Stimulated activated CD4-positive, alpha-beta T cell treated with anti-CD3 and anti-CD28 coated beads, TNF-alpha, amount 100 ng/mL, for 4 hours (primary cell): ENCODE data around the gene SMARCD3.

Source experiments
- DNase-seq, 3 experiments: peaks; one replicate each; pipeline ENCODE4 v3.0.0-alpha.2; 2020; ENCODE audit warnings: low read depth in 3 of 3

The SMARCD3 gene

DNA sequence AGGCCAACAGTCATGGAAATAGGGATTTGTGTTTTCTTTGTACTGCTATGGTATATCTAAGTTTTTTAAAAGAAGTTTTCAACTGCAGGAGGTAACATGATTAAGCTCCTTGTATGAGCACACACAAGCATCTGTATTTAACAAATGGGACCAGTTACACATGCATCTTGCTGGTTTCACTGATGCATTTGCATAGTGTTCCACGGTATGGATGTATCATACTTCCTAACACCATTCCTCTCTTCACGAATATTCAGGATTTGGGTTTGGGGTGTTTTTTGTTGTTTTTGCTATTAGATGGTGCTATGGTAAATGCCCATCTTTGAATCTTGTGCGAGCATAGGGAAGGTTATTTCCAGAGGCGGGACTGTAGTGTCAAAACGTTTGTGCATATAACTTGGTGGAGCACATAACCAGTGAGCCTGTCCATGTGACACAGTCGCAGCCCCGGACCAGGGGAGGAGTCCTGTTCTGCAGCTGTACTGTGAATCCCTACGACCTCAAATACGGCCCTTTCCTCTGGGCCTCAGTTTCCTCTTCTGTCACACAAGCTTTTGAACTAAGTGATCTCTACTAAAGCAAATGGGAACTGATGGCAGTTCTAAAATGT lies 40.1 kb downstream of the SMARCD3 start:
- DNase-seq: no peak

DNA sequence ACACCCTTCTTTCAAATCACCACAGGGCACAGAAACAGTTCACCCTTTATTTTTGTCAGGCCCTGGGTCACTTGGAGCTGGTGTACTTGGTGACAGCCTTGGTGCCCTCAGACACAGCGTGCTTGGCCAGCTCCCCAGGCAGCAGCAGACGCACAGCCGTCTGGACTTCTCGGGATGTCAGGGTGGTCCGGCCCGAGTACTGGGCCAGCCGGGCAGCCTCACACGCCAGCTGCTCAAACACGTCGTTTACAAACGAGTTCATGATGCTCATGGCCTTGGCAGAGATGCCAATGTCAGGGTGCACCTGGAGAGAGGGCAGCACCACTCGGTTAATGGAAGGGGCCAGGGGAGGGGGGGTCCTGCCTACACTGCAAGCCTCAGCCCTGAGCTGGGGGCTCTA lies 40.7 kb downstream of the SMARCD3 start:
- no peak for DNase-seq

DNA sequence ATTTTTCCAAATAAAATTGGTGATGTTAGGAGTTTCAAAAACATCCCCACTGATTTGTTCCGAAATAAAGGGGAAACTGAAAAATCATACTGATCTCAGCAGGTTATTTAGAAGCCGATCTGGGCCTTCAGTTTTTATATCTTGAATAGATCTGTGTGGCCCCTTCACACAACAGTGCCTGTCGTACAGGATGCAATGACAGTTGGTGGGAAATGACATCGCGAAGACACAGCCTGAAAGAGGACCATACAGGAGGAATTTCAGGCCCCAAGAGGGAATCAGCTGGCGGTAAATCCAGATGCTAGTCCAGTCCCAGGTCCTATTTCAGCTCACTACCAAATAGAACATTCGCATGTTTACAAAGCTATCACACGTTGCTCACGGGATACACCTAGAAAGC lies 41.2 kb downstream of the SMARCD3 start:
- DNase-seq: no peak

DNA sequence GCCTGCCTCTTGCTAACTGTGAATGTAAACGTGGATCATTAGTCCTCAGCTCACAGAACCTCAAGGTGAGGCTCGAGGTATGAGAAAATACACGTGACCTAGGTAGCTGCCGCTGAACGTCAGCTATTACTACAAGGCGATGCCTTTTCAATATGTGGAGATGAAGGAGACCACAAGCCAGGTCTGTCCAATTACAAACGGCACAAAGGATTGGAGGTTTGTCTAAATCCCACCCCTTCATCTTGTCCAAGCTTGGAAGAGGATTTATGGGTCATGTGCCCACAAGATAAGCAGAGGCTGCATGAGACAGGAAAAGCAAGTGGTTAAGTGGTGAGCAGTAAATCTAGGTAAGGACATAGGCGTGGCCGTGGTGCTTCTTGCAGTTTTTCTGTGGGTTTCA lies 41.6 kb downstream of the SMARCD3 start:
- DNase-seq: no peak

DNA sequence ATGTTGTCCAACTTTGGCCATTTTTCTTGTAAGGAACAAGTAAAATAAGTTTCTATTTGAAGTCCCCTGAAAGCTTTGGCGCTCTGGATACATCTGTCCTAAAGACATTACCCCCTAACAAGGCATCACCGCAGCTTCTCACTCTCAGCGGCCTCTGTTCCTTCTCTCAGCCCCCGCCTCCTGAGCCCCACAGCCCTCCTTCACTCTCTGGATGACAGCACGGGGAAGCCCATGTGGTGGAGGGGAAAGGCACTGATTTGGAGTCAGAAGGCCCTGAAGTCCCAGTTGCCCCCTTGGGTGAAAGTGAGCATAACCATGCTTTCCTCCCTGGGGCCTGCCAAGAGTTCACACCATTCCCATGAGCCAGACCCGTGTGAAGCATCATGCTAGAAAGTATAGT lies 42.8 kb downstream of the SMARCD3 start:
- DNase-seq: no peak

DNA sequence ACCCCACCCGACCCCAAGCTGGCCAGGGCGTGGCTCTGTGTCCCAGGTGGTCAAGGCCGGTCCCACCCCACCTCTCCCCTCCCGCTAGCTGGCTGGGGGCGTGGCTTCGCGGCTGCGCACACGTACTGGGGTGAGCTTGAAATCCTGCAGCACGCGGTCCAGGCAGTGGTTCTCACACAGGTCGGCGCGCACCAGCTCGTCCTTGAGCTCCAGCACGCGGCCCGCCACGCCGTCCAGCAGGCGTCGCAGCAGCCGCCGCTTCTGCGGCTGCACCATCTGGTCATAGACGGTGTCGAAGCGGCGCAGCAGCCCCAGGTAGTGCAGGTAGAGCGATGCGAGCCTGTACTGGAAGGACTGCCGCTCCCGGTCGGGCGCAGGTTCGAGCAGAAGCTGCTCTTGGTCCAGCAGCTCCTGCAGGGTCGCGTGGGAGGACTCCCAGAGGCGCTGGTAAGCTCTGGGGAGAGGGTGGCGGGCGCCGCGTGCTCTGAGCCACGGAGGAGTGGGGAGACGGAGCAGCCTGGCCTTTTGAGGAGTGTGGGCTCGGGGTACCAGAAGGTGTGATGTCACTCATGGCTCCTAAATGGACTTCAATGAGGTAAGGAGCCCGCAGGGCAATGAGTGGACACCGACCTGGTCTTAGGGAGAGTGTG lies 44.0 kb downstream of the SMARCD3 start:
- no peak for DNase-seq

DNA sequence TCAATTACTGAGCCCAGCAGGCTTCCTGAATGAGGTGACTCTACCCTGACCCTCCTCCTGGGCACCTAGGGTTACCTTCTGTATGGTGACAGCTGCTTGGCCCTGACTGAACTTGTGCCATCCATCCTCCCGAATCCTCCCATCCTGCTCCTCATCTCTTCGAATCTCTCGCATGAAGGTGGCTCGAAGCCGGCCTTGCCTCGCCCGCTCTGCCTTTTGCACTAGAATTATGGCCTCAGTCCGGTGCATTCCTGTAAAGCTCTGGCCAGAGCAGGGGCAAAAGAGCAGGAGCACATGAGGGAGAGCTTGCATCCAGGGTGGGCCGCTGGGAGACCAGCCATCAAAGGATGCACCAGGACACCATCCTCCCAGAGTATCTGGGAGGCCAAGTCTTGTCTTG lies 45.7 kb downstream of the SMARCD3 start:
- DNase-seq: no peak

DNA sequence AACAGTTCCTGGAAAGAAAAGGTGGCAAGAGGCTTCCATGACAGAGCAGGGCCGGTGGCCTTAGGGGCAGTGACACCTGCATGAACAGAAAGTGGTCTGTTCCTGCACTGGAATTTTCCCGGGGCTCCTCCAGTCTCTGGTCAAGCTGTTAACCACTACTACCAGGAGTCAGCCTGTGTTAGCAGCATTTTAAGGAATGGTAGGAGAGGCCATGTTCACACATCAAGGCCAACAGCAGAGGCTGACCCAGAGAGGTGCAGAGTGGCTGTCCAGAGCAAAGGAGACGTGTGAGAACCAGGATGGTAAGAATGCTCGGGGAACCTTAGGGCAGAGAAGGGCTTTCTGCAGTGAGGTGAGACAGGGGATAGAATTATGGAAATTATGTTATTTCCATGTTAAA lies 46.7 kb downstream of the SMARCD3 start:
- no peak for DNase-seq

DNA sequence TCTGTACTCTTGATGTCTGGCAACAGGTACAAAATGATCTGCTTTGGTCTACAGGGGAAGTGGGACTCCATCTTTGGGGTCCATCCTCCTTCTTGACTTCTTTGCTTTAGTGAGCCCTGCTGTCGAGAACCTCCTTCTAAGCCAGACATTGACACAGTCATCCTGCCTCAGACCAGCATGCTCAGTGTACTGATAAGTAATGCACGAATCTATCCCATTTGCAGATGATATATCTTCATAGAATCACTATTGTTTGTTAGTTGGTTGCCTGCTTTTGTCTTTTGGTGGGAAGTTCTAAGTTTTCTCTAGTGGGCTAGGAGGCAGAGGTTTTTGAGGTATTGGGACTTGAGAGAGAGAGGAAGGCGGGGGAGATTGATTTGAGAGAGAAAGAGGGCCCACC lies 47.1 kb downstream of the SMARCD3 start:
- DNase-seq: no peak

DNA sequence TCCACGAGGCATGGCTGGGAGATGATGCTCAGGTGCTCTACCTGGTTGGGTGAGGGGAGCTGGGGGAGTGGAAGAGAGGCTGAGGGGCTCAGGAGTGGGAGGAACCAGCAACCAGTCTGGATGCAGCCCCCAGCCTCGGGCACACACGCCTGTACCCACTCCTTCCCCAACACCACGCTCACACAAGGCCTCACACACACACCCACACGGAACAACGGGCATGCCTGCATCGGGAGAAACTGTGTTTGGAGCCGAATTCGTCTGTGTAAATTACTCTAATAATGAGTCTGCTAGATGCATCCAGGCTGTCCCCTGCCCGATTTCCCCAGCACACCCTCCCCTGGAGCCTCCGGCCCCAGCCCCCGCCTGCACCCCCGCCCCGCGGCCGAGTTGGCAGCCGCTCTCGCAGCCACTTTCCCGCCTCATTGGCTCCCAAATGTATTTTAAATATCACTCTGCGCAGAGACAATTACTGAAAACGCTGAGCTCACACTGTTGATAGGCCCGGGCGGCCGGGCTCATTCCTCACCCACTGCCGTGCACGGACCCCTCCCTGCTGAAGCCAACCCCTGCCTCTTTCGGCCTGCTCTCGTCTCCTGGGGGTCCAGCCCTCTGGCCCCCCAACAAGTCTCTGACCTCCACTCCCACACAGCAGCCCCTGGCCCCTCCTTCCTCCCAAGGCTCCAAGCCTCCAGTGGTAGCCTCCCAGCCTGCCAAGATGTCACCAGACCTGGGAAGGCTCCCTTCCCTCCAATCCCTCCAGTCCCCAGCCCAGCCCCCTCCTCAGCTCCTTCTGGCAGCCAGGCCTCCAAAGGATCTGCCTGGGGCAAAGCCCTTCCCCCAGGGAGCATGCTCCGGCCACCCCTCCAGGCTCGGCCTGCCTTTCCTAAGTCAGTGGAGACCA lies 49.3 kb downstream of the SMARCD3 start:
- no peak for DNase-seq

DNA sequence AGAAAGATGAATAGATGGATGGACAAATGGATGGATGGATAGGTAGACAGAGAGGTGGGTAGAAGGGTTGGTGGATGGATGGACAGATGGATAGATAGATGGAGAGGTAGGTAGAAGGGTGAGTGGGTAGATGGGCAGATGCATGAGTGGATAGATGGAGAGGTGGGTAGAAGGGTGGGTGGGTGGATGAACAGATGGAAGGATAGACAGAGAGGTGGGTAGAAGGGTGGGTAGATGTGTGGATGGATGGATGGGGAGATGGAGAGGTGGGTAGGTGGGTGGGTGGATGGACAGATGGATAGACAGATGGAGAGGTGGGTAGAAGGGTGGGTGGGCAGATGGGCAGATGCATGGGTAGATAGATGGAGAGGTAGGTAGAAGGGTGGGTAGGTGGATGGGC lies 50.6 kb downstream of the SMARCD3 start:
- DNase-seq: no peak

DNA sequence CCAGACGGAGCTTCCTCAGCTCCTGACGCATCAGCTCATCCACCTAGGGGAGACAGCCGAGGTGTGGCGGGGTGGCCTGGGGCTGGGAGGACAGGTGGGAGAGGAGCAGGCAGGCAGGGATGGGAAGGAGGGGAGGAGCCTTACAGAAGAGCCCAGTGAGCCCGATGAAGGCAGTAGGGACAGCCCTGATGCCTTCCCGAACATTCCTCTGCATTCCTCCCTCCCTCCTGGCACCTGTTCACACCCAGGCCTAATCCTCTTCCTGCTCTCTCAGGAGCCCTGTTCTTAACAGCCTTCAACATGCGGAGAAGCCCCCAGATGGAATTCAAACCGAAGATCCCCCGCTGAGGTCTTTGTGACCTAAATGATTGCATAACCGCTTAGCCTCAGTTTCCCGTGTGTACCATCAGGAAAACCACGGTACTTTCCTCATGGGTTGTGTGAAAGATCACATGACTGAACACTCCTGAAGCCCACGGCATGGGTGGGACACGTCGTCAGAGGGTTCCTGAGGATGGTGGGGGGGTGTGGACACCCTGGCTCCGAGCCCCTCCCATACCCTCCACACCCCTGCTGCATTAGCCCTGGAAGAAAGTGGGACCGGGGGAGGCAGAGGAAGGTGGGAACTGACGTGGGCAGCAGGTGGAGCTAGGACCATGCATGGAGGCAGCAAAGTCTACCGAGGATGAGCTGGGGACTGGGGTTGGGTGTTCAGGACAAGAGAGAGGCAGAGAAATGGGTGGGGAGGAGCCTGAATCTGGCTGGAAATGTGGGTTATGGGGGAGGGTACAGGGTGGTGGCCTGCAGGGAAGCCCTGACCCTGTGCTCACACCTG lies 52.7 kb downstream of the SMARCD3 start:
- no peak for DNase-seq

DNA sequence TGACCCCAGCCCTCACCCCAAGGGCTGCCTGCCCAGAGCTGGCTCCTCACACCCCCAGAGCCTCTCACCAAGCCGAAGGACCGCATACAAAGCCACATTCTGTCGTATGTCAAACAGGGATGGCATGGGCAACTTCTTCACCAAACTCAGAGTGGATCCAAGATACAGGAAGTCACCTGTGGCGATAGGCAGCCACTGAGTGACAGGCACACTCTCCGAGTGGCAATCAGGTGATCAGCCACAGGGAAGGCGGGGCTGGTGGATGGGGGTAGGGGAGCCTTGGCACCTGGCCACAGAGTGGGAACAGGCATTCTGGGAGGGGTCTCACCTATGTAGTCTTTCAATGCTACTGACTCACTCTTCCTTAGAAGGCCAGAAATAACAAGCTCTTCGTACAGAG lies 54.3 kb downstream of the SMARCD3 start:
- DNase-seq: no peak

DNA sequence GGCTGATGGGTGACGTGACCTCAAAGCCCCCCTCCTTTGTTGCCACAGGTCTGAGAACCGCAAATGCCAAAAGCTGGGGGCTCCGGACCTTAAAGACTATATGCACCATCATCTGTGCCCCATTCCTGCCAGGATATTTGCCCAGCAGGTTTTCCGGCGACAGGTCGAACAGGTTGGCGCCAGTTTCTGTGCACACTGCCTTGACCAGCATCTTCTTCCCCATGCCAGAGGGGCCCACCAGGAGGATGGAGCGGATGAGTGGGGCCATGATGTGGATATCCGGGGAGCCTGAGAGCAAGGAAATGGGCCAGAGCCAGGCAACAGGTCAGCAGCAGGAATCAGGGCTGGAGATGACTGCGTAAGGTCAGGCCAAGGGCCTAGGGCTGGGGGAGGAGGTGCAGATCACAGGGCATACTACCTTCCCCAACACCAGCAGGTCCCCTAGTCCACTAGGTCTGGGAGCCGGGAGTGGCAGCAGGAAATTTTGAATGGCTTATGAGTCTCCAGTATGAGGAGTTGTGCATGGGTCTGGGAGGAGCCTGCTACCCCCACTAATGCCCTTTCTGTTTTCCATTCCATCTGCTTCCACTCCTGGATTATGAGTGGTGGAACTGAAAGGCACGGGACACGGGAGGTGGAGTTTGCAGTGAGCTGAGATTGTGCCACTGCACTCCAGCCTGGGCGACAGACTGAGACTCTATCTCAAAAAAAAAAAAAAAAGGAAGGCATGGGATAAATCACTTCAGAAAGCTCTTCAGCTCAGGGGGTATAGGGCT lies 55.1 kb downstream of the SMARCD3 start:
- DNase-seq: no peak

DNA sequence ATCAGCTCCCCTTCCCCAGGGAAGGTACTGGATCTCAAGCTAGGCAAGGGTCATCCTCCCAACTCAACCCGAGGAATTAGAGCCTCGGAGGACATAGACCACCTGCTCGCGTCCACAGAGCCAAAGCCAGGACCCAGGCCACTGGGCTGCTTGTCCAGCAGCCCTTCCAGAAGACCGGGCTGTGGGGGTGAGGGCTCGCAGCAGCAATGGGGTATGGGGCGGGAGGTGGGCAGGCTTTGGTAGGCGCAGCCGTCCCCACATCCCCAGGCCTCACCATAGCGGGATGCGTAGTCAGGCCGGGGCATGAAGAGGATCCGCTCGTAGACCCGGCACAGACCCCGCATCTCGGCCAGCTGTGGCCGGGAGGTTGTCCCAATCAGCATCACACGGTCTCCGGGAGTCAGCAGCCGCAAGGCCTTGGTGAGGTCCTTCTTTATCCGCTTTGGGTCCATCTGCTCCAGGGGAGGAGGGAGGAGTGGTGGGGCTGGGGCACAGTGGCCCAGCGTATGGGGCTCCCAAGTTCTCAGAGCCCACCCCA lies 56.4 kb downstream of the SMARCD3 start:
- no peak for DNase-seq

DNA sequence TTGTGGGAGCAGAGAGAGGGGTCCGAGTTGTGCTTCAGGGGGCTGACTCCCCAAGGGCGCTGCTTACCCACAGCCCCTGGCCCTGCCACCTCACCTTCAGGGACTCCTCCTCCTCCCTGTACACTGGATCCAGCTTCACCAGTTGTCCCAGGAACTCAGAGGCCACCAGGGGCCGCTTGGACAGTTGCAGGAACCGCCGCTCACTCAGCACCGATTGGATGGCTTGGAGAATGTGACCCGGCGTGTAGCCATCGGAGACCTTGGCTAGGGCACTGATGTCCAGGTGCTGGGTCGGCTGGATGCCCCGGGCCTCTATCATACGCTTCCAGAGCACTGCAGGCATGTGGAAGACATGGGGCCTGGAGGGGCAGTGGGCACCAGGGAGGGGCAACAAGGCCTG lies 57.0 kb downstream of the SMARCD3 start:
- DNase-seq: no peak

DNA sequence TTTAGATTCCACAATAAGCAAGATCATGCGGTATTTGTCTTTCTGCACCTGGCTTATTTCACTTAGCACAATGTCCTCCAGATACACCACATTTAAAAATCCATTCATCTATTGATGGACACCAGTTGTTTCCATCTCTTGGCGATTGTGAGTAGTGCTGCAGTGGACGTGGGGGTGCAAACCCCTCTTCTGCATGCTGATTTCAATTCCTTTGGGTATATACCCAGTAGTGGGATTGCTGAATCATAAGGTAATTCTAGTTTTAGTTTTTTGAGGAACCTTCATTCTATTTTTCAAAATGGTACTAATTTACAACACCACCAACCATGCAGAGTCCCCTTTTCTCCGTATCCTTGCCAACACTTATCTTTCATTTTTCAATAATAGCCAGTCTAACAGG lies 59.5 kb downstream of the SMARCD3 start:
- no peak for DNase-seq
